HEK293 (cell line): Measurements from ENCODE around the gene CA9.
"Not testable (repeated sequence)": the region's sequence is repeated elsewhere in the genome, so short reads cannot be mapped to it uniquely, and the experiment has no call there.

Source experiments
- CTCF ChIA-PET: fragments of 350-600 bp; formaldehyde crosslinking; extraction: SDS; loops from one replicate; lab custom pipeline; 2021; ENCODE audit warnings: antibody characterized with exemption; lab: Yijun Ruan, JAX
- POLR2A ChIA-PET: fragments of 300-600 bp; formaldehyde crosslinking; extraction: SDS; loops from one replicate; lab custom pipeline; 2020; ENCODE audit warnings: antibody characterized with exemption, inconsistent platforms; lab: Yijun Ruan, JAX
- H3K27ac ChIP-seq: fragments of 200-500 bp; sonication (Bioruptor generic); 2 replicates; pipeline ENCODE4 v1.5.1; 2014; ENCODE audit warnings: low read depth, low read length, control low read depth, inconsistent platforms; ENCODE audit errors: extremely low read depth
- H3K36me3 ChIP-seq, 2 experiments: fragments of 200-500 bp in 1 of 2; sonication (Bioruptor generic) in 1 of 2; 1 replicate in 1 of 2; 2 replicates in 1 of 2; pipeline ENCODE4 v1.5.1; 2014 to 2017; ENCODE audit warnings: inconsistent platforms in 2 of 2, low read length in 2 of 2; ENCODE audit not compliant: control insufficient read depth in 2 of 2, insufficient read depth in 1 of 2
- H3K4me1 ChIP-seq: fragments of 200-500 bp; sonication (Bioruptor generic); 2 replicates; pipeline ENCODE4 v1.5.1; 2014; ENCODE audit warnings: mild to moderate bottlenecking, low read length, inconsistent platforms; ENCODE audit not compliant: control insufficient read depth, insufficient read depth
- H3K4me3 ChIP-seq: 2 replicates; pipeline ENCODE4 v1.5.1; 2011; ENCODE audit warnings: low read depth, mild to moderate bottlenecking, control low read depth, low read length, moderate library complexity
- H3K9me3 ChIP-seq: fragments of 200-500 bp; sonication (Bioruptor generic); 2 replicates; pipeline ENCODE4 v1.5.1; 2014; ENCODE audit warnings: low read depth, low read length, inconsistent platforms; ENCODE audit not compliant: control insufficient read depth, insufficient read depth
- BCL6B ChIP-seq: fragments of 450-650 bp; formaldehyde crosslinking; IDR thresholded peaks from 2 replicates; pipeline ENCODE4 v1.5.1; 2017; ENCODE audit warnings: missing biosample characterization, missing genetic modification characterization
- EGR2 ChIP-seq: fragments of 450-650 bp; formaldehyde crosslinking; IDR thresholded peaks from 2 replicates; pipeline ENCODE4 v1.5.1; 2016; ENCODE audit warnings: low read depth, missing biosample characterization, missing genetic modification characterization
- HOXC10 ChIP-seq: sonication (generic); formaldehyde crosslinking; IDR thresholded peaks from 2 replicates; pipeline ENCODE4 v1.8.1; 2023; ENCODE audit warnings: mild to moderate bottlenecking, missing genetic modification reagents
- MZF1 ChIP-seq: fragments of 450-650 bp; formaldehyde crosslinking; IDR thresholded peaks from 2 replicates; pipeline ENCODE4 v1.5.1; 2017; ENCODE audit warnings: missing biosample characterization, missing genetic modification characterization, borderline replicate concordance
- TRIM28 ChIP-seq: IDR thresholded peaks from 2 replicates; pipeline ENCODE4 v1.6.1; 2011; ENCODE audit warnings: low read length, control low read depth, borderline replicate concordance
- ZBTB1 ChIP-seq: fragments of 450-650 bp; formaldehyde crosslinking; IDR thresholded peaks from 2 replicates; pipeline ENCODE4 v1.5.1; 2016; ENCODE audit warnings: missing biosample characterization, missing genetic modification characterization
- ZBTB21 ChIP-seq: fragments of 450-650 bp; formaldehyde crosslinking; IDR thresholded peaks from 2 replicates; pipeline ENCODE4 v1.5.1; 2017; ENCODE audit warnings: missing biosample characterization, missing genetic modification characterization
- ZBTB8A ChIP-seq: fragments of 450-650 bp; formaldehyde crosslinking; IDR thresholded peaks from 2 replicates; pipeline ENCODE4 v1.5.1; 2016; ENCODE audit warnings: missing biosample characterization, missing genetic modification characterization
- ZNF114 ChIP-seq: fragments of 450-650 bp; formaldehyde crosslinking; IDR thresholded peaks from 2 replicates; pipeline ENCODE4 v1.5.0; 2017; ENCODE audit warnings: missing biosample characterization, missing genetic modification characterization
- ZNF157 ChIP-seq: fragments of 450-650 bp; formaldehyde crosslinking; IDR thresholded peaks from 2 replicates; pipeline ENCODE4 v1.5.1; 2016; ENCODE audit warnings: missing biosample characterization, missing genetic modification characterization
- ZNF211 ChIP-seq: fragments of 450-650 bp; formaldehyde crosslinking; IDR thresholded peaks from 2 replicates; pipeline ENCODE4 v1.5.1; 2016; ENCODE audit warnings: low read depth, missing biosample characterization, missing genetic modification characterization
- ZNF24 ChIP-seq: fragments of 450-650 bp; formaldehyde crosslinking; IDR thresholded peaks from 2 replicates; pipeline ENCODE4 v1.5.1; 2016; ENCODE audit warnings: missing biosample characterization, missing genetic modification characterization
- ZNF341 ChIP-seq: fragments of 450-650 bp; formaldehyde crosslinking; IDR thresholded peaks from 2 replicates; pipeline ENCODE4; 2016; ENCODE audit warnings: low read depth, missing biosample characterization, missing genetic modification characterization
- ZNF510 ChIP-seq: fragments of 450-650 bp; formaldehyde crosslinking; IDR thresholded peaks from 2 replicates; pipeline ENCODE4 v1.5.1; 2018; ENCODE audit warnings: mild to moderate bottlenecking, missing genetic modification characterization, missing biosample characterization; ENCODE audit not compliant: insufficient replicate concordance
- ZNF621 ChIP-seq: fragments of 450-650 bp; formaldehyde crosslinking; IDR thresholded peaks from 2 replicates; pipeline ENCODE4 v1.5.1; 2017; ENCODE audit warnings: missing biosample characterization, missing genetic modification characterization
- ZNF658 ChIP-seq: fragments of 450-650 bp; formaldehyde crosslinking; IDR thresholded peaks from 2 replicates; pipeline ENCODE4; 2016; ENCODE audit warnings: missing biosample characterization, missing genetic modification characterization
- ZNF707 ChIP-seq: fragments of 450-650 bp; formaldehyde crosslinking; IDR thresholded peaks from 2 replicates; pipeline ENCODE4 v1.5.1; 2016; ENCODE audit warnings: missing biosample characterization, missing genetic modification characterization
- ZNF837 ChIP-seq: fragments of 450-650 bp; formaldehyde crosslinking; IDR thresholded peaks from 2 replicates; pipeline ENCODE4 v1.5.1; 2016; ENCODE audit warnings: missing biosample characterization, missing genetic modification characterization
- TF ChIP-seq, protein P1 (sequence below): IDR thresholded peaks from 2 replicates; pipeline ENCODE4 v1.6.1; 2011; ENCODE audit warnings: mild to moderate bottlenecking, low read depth, low read length, borderline replicate concordance
- TF ChIP-seq, protein P2 (sequence below): fragments of 450-650 bp; formaldehyde crosslinking; IDR thresholded peaks from 2 replicates; pipeline ENCODE4 v1.5.1; 2016; ENCODE audit warnings: missing biosample characterization, missing genetic modification characterization, low read depth
- TF ChIP-seq, protein P3 (sequence below): fragments of 450-650 bp; formaldehyde crosslinking; IDR thresholded peaks from 2 replicates; pipeline ENCODE4 v1.5.1; 2017; ENCODE audit warnings: missing biosample characterization, mild to moderate bottlenecking, missing genetic modification characterization, moderate library complexity
- TF ChIP-seq, protein P4 (sequence below): fragments of 450-650 bp; formaldehyde crosslinking; IDR thresholded peaks from 2 replicates; pipeline ENCODE4 v1.5.1; 2016; ENCODE audit warnings: missing biosample characterization, missing genetic modification characterization, low read depth

Gene CA9

GRCh38 chr9:35635730-35636129, 38.0 kb upstream of the CA9 start (continued):
- TF ChIP-seq BCL6B (tag by site-specific recombination) = no peak
- TF ChIP-seq ZNF707 (tag by site-specific recombination) = no peak
- no peak for TF ChIP-seq HOXC10 (CRISPR knock-in tag)
- TF ChIP-seq, protein P1, sequence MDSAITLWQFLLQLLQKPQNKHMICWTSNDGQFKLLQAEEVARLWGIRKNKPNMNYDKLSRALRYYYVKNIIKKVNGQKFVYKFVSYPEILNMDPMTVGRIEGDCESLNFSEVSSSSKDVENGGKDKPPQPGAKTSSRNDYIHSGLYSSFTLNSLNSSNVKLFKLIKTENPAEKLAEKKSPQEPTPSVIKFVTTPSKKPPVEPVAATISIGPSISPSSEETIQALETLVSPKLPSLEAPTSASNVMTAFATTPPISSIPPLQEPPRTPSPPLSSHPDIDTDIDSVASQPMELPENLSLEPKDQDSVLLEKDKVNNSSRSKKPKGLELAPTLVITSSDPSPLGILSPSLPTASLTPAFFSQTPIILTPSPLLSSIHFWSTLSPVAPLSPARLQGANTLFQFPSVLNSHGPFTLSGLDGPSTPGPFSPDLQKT = no peak
- no peak for TF ChIP-seq ZNF211 (tag by site-specific recombination)
- no peak for TF ChIP-seq ZNF621

DNA sequence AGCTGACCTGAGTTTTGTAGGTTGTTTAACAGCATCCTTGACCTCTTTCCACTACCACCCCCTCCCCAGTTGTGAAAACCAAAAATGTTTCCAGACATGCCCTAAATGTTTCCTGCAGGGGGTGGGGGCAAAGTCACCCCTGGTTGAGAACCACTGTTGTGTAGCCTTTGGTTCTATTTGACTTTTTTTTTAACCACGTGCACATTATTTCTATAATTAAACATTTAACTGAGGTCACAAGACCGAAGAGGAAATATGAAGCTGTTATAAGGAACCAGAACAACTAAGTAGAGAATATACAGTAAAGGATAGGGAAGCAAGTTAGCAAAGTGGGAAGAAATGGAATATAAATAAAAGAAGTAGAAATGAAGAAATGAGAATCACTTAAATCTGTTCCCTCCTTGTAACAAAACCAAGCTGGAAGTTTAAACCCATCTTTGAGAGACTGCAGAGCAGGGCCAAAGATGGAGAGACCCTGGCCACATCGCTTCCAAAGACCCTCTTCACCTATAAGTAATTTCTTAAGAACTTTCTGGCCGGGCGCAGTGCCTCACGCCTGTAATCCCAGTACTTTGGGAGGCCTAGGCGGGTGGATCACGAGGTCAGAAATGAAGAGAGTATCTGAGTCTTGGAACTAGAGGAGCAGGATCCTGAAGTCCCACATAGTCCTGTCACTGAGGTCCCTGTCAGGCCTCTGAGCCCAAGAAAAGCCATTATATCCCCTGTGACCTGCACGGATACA, 37.4 kb upstream of the CA9 start:
- TF ChIP-seq, protein P2, sequence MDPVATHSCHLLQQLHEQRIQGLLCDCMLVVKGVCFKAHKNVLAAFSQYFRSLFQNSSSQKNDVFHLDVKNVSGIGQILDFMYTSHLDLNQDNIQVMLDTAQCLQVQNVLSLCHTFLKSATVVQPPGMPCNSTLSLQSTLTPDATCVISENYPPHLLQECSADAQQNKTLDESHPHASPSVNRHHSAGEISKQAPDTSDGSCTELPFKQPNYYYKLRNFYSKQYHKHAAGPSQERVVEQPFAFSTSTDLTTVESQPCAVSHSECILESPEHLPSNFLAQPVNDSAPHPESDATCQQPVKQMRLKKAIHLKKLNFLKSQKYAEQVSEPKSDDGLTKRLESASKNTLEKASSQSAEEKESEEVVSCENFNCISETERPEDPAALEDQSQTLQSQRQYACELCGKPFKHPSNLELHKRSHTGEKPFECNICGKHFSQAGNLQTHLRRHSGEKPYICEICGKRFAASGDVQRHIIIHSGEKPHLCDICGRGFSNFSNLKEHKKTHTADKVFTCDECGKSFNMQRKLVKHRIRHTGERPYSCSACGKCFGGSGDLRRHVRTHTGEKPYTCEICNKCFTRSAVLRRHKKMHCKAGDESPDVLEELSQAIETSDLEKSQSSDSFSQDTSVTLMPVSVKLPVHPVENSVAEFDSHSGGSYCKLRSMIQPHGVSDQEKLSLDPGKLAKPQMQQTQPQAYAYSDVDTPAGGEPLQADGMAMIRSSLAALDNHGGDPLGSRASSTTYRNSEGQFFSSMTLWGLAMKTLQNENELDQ (tag by site-specific recombination) = no peak
- TF ChIP-seq ZNF658 (tag by site-specific recombination) = no peak
- TF ChIP-seq ZNF114 = no peak
- no peak for TF ChIP-seq ZNF341 (tag by site-specific recombination)
- no peak for TF ChIP-seq ZBTB21 (tag by site-specific recombination)
- no peak for TF ChIP-seq EGR2 (tag by site-specific recombination)
- no peak for TF ChIP-seq ZNF157 (tag by site-specific recombination)
- no peak for TF ChIP-seq TRIM28
- TF ChIP-seq ZNF837 (tag by site-specific recombination) = no peak
- TF ChIP-seq ZNF510 = no peak
- TF ChIP-seq ZBTB8A (tag by site-specific recombination) = no peak
- TF ChIP-seq, protein P3, sequence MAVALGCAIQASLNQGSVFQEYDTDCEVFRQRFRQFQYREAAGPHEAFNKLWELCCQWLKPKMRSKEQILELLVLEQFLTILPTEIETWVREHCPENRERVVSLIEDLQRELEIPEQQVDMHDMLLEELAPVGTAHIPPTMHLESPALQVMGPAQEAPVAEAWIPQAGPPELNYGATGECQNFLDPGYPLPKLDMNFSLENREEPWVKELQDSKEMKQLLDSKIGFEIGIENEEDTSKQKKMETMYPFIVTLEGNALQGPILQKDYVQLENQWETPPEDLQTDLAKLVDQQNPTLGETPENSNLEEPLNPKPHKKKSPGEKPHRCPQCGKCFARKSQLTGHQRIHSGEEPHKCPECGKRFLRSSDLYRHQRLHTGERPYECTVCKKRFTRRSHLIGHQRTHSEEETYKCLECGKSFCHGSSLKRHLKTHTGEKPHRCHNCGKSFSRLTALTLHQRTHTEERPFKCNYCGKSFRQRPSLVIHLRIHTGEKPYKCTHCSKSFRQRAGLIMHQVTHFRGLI (tag by site-specific recombination) = no peak
- TF ChIP-seq, protein P1 = no peak
- no peak for TF ChIP-seq ZBTB1
- TF ChIP-seq MZF1 = no peak
- TF ChIP-seq ZNF24 (tag by site-specific recombination) = no peak
- TF ChIP-seq, protein P4, sequence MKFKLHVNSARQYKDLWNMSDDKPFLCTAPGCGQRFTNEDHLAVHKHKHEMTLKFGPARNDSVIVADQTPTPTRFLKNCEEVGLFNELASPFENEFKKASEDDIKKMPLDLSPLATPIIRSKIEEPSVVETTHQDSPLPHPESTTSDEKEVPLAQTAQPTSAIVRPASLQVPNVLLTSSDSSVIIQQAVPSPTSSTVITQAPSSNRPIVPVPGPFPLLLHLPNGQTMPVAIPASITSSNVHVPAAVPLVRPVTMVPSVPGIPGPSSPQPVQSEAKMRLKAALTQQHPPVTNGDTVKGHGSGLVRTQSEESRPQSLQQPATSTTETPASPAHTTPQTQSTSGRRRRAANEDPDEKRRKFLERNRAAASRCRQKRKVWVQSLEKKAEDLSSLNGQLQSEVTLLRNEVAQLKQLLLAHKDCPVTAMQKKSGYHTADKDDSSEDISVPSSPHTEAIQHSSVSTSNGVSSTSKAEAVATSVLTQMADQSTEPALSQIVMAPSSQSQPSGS = no peak
- Histone ChIP-seq H3K36me3 (no peaks in the 10 kb centered on the region), H3K4me1 (no peaks in the 10 kb centered on the region), H3K4me3 (no peak overlapping the region), H3K9me3 (no peaks in the 10 kb centered on the region), H3K27ac (no peak overlapping the region)
- CTCF ChIA-PET = interaction anchor here (0.6 to 1.6 kb wide), 5 partner anchors 11 to 706 kb away, joined by 3 to 5 read pairs (median 3); no protein-coding TSS in a partner anchor
- POLR2A ChIA-PET = no interaction called here

- H3K9me3 ChIP-seq, POLR2A ChIA-PET, H3K36me3 ChIP-seq, H3K27ac ChIP-seq, H3K4me1 ChIP-seq, H3K4me3 ChIP-seq: not testable (repeated sequence)
- CTCF ChIA-PET = interaction anchor here (0.6 to 1.6 kb wide), 2 partner anchors 11 to 16 kb away, joined by 3 to 5 read pairs; no protein-coding TSS in a partner anchor
Measured at GRCh38 chr9:35636877-35637246, 36.9 kb upstream of the CA9 start.

GRCh38 chr9:35637427-35637955, 36.2 kb upstream of the CA9 start:
- CTCF ChIA-PET = interaction anchor here (0.5 kb wide), 1 partner anchor 8 kb away, joined by 3 read pairs; no protein-coding TSS in a partner anchor
- POLR2A ChIA-PET, H3K4me3 ChIP-seq, H3K36me3 ChIP-seq, H3K9me3 ChIP-seq, H3K4me1 ChIP-seq, H3K27ac ChIP-seq: not testable (repeated sequence)
